GM23248 (cell line): Measurements from ENCODE around the gene NOS1AP. TPM values are rescaled to one million over a fixed set of nuclear protein-coding genes. Genes with fewer than 3 reads are reported as not detected.

Experiments used
- DNase-seq: peaks from one replicate; pipeline ENCODE4 v3.0.0-alpha.2; 2015
- H2AFZ ChIP-seq: fragments of 200-600 bp; sonication (generic); 2 replicates; pipeline ENCODE4 v1.6.1; 2016; ENCODE audit warnings: antibody characterized with exemption
- H3F3A ChIP-seq: fragments of 200-600 bp; sonication (generic); 2 replicates; pipeline ENCODE4 v1.6.1; 2016; ENCODE audit warnings: mild to moderate bottlenecking, antibody characterized with exemption, mixed run types; ENCODE audit not compliant: insufficient read depth
- H3K27ac ChIP-seq: fragments of 200-600 bp; sonication (generic); 2 replicates; pipeline ENCODE4 v1.5.1; 2016; ENCODE audit warnings: mild to moderate bottlenecking
- H3K27me3 ChIP-seq: fragments of 200-600 bp; sonication (generic); replicated peaks from 2 replicates; pipeline ENCODE4 v1.6.1; 2016; ENCODE audit warnings: mild to moderate bottlenecking; ENCODE audit not compliant: insufficient read depth
- H3K36me3 ChIP-seq: fragments of 200-600 bp; sonication (generic); 2 replicates; pipeline ENCODE4 v1.6.1; 2016; ENCODE audit warnings: low read depth, mild to moderate bottlenecking
- H3K4me1 ChIP-seq: fragments of 200-600 bp; sonication (generic); 2 replicates; pipeline ENCODE4 v1.6.1; 2016; ENCODE audit warnings: mild to moderate bottlenecking; ENCODE audit not compliant: insufficient read depth
- H3K4me2 ChIP-seq: fragments of 200-600 bp; sonication (generic); one replicate; pipeline ENCODE4 v1.6.1; 2016; ENCODE audit warnings: mild to moderate bottlenecking; ENCODE audit not compliant: unreplicated experiment
- H3K4me3 ChIP-seq: fragments of 200-600 bp; sonication (generic); 2 replicates; pipeline ENCODE4 v1.5.1; 2016; ENCODE audit warnings: mild to moderate bottlenecking
- H3K79me2 ChIP-seq: fragments of 200-600 bp; sonication (generic); 2 replicates; pipeline ENCODE4 v1.6.1; 2016; ENCODE audit warnings: mild to moderate bottlenecking; ENCODE audit not compliant: insufficient read depth
- H3K9ac ChIP-seq: fragments of 200-600 bp; sonication (generic); 2 replicates; pipeline ENCODE4 v1.6.1; 2016; ENCODE audit warnings: mild to moderate bottlenecking
- H3K9me2 ChIP-seq: fragments of 200-600 bp; sonication (generic); 2 replicates; pipeline ENCODE4 v1.6.1; 2016; ENCODE audit warnings: mixed run types, mild to moderate bottlenecking, moderate library complexity; ENCODE audit not compliant: insufficient read depth
- H3K9me3 ChIP-seq: fragments of 200-600 bp; sonication (generic); one replicate; pipeline ENCODE4 v1.6.1; 2017; ENCODE audit warnings: low read depth
- H4K20me1 ChIP-seq: fragments of 200-600 bp; sonication (generic); 2 replicates; pipeline ENCODE4 v1.6.0; 2016; ENCODE audit not compliant: insufficient read depth
- EZH2 ChIP-seq: fragments of 200-600 bp; sonication (generic); IDR thresholded peaks from 2 replicates; pipeline ENCODE4 v1.6.1; 2018; ENCODE audit warnings: antibody characterized with exemption, mild to moderate bottlenecking; ENCODE audit not compliant: insufficient read depth, poor library complexity, severe bottlenecking
- EZH2phosphoT487 ChIP-seq: fragments of 200-600 bp; sonication (generic); IDR thresholded peaks from 2 replicates; pipeline ENCODE4 v1.6.1; 2018; ENCODE audit warnings: antibody characterized with exemption, moderate library complexity, mild to moderate bottlenecking, low read depth; ENCODE audit not compliant: insufficient read depth
- WGBS, 2 experiments: methylation state at CpG; one replicate each; pipeline ENCODE4 v1.1.6; 2015 to 2017; ENCODE audit warnings: low lambda C conversion rate in 2 of 2, low coverage in 1 of 2; ENCODE audit errors: missing lambda C conversion rate in 2 of 2; 5-methylcytosine and 5-hydroxymethylcytosine counted together
- in situ Hi-C: fragments of 300-500 bp; cut with MboI; formaldehyde crosslinking; loops from 2 replicates; pipeline ENCODE4 v1.15.0; 2020
- polyA plus RNA-seq: library from polyadenylated mRNA; unstranded; fragments of >200 nt; fragmentation: Nextera tagmentation; extraction: Ambion mirVana; gene quantifications from 2 replicates; pipeline ENCODE4 v1.2.1, GENCODE V29; 2016
- total RNA-seq: library from RNA; depleted of rRNA; stranded (reverse); fragments of >200 nt; shearing (Covaris generic); gene quantifications from 2 replicates; pipeline ENCODE4 v1.2.3, GENCODE V29; 2014

Gene NOS1AP
- total and polyA plus RNA-seq, 2 experiments from 2014 or later, result 0.18 TPM; not detected in 1

GRCh38 chr1:162380061-162380846 lies 310.8 kb downstream of the NOS1AP start:
- DNase-seq, result no peak
- Histone ChIP-seq H3F3A (no peaks in the 10 kb centered on the region), H2AFZ (no peak overlapping the region), H3K27ac (no peak overlapping the region), H3K4me3 (no peak overlapping the region), H4K20me1 (no peaks in the 10 kb centered on the region), H3K27me3 (no peaks in the 10 kb centered on the region), H3K9me2 (no peaks in the 10 kb centered on the region), H3K9ac (no peak overlapping the region), H3K36me3 (no peaks in the 10 kb centered on the region), H3K79me2 (no peaks in the 10 kb centered on the region), H3K4me2 (no peak overlapping the region), H3K9me3 (no peaks in the 10 kb centered on the region), H3K4me1 (no peaks in the 10 kb centered on the region)
- in situ Hi-C loops, result loop anchor here (10.0 kb wide), 1 partner anchor 325 kb away; no protein-coding TSS in a partner anchor
- TF ChIP-seq EZH2phosphoT487 (no peak), EZH2 (no peak)
- WGBS, 2 experiments, result 75 to 76% methylated on average over 6 of the region's 6 CpGs

DNA sequence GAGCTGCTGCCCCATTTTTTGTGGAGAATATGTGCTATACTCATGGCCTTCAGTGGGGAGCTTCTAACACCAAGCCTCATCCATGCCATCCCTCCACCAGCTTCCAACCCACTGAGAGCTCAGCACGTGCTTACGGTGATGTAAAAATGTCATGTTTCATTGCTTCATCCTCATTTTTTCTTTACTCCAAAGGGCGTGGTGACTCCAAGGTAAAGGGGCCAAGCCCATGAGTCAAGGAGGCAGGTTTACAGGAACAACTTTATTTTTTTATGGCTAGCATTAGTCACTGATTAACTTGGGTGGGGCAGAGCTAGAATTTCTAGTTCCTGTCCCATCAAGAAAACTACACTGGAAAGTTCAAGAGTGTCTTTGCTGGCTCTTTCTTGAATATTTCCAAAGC lies 311.9 kb downstream of the NOS1AP start, which contains the start of gene C1orf226:
Gene C1orf226, plus strand, starts transcription at position 346 of the 400 bp plus-strand sequence. CDS start 174 bp downstream, outside the sequence.
- H4K20me1 ChIP-seq, result no peaks in the 10 kb centered on the region
- no peaks in the 10 kb centered on the region for H3F3A ChIP-seq
- H3K4me2 ChIP-seq, result no peak within 1 kb of the TSS
- in situ Hi-C loops, result loop anchor here (10.0 kb wide), 1 partner anchor 327 kb away; no protein-coding TSS in a partner anchor
- H3K79me2 ChIP-seq, result no peaks in the 10 kb centered on the region
- no peaks in the 10 kb centered on the region for H3K36me3 ChIP-seq
- H3K9me3 ChIP-seq, result no peaks in the 10 kb centered on the region
- no peak within 1 kb of the TSS for H3K27ac ChIP-seq
- H3K4me3 ChIP-seq, result no peak within 1 kb of the TSS
- H2AFZ ChIP-seq, result no peak within 1 kb of the TSS
- H3K9me2 ChIP-seq, result no peaks in the 10 kb centered on the region
- WGBS, 2 experiments, result 84 to 88% methylated on average over 3 of the region's 3 CpGs
- H3K27me3 ChIP-seq, result no peaks in the 10 kb centered on the region
- peak; percentile 19 for DNase-seq
- no peak within 1 kb of the TSS for H3K9ac ChIP-seq
- H3K4me1 ChIP-seq, result no peaks in the 10 kb centered on the region
- no peak for TF ChIP-seq EZH2
- no peak for TF ChIP-seq EZH2phosphoT487

DNA sequence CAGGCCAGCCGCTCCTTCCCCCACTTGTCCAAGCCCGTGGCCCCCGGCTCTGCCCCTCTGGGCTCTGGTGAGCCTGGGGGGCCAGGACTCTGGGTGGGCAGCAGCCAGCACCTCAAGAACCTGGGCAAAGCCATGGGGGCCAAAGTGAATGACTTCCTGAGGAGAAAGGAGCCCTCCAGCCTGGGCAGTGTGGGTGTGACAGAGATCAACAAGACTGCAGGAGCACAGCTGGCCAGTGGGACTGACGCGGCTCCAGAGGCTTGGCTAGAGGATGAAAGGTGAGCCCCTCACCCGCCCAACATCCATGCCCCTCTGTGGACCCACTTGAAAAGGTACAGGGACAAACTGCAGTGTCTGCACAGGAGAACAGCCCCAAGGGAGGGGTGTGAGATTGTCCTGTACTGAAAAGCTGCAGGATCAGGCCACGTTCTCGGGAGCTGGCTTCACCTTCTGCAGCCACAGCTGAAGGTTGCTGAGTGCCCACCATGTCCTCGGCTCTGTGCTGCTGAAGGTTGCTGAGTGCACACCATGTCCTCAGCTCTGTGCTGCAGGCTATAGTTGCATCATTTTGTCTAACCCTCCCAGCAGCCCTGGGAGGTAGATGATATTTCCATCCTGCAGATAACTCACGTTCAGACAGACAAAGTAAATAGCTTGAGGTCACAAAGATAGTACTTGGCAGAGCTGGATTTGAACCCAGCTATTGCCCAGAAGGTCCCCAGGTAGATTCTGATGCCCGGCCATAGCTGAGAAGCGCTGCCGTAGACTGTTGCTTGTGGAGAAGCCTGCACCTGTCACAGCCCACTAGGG lies 312.7 kb downstream of the NOS1AP start:
- H4K20me1 ChIP-seq, result no peaks in the 10 kb centered on the region
- H3K9me2 ChIP-seq, result no peaks in the 10 kb centered on the region
- H3K9me3 ChIP-seq, result no peaks in the 10 kb centered on the region
- no peak overlapping the region for H3K4me3 ChIP-seq
- no peaks in the 10 kb centered on the region for H3K36me3 ChIP-seq
- no peak overlapping the region for H3K4me2 ChIP-seq
- DNase-seq, result no peak
- H3K27ac ChIP-seq, result no peak overlapping the region
- H3K79me2 ChIP-seq, result no peaks in the 10 kb centered on the region
- in situ Hi-C loops, result loop anchor here (10.0 kb wide), 1 partner anchor 327 kb away; no protein-coding TSS in a partner anchor
- no peak overlapping the region for H2AFZ ChIP-seq
- no peaks in the 10 kb centered on the region for H3F3A ChIP-seq
- H3K4me1 ChIP-seq, result no peaks in the 10 kb centered on the region
- TF ChIP-seq EZH2phosphoT487 (no peak), EZH2 (no peak)
- H3K9ac ChIP-seq, result no peak overlapping the region
- H3K27me3 ChIP-seq, result no peaks in the 10 kb centered on the region; the same call in 1 of the 2 replicates
- WGBS, 2 experiments, result 72 to 74% methylated on average over 12 to 13 of the region's 13 CpGs

GRCh38 chr1:162383091-162383490 lies 313.6 kb downstream of the NOS1AP start:
- Histone ChIP-seq H3K9me2 (no peaks in the 10 kb centered on the region), H3F3A (no peaks in the 10 kb centered on the region), H2AFZ (no peak overlapping the region), H4K20me1 (no peaks in the 10 kb centered on the region), H3K4me1 (no peaks in the 10 kb centered on the region), H3K27ac (no peak overlapping the region), H3K27me3 (peaks cover 1% of the 10 kb centered on the region; the same call in 1 of the 2 replicates), H3K79me2 (no peaks in the 10 kb centered on the region), H3K4me3 (no peak overlapping the region), H3K36me3 (no peaks in the 10 kb centered on the region), H3K4me2 (no peak overlapping the region), H3K9me3 (no peaks in the 10 kb centered on the region), H3K9ac (no peak overlapping the region)
- no peak for DNase-seq
- in situ Hi-C loops, result loop anchor here (10.0 kb wide), 1 partner anchor 328 kb away; no protein-coding TSS in a partner anchor
- 79 to 88% methylated on average over 6 of the region's 6 CpGs for whole genome bisulfite sequencing, 2 experiments
- TF ChIP-seq EZH2 (no peak), EZH2phosphoT487 (no peak)
